Transverse colon (tissue), 4 donors: ENCODE measurements around the gene BRSK1.

Source experiments
- POLR2AphosphoS5 ChIP-seq, 3 donors: sonication (generic); formaldehyde crosslinking; IDR thresholded peaks; one replicate each; pipeline ENCODE4 v1.6.1; 2016; ENCODE audit warnings: antibody characterized with exemption in 3 of 3
- TF ChIP-seq, protein P1 (sequence below), 5 experiments: fragments of 200-600 bp in 3 of 5; fragments of 450-650 bp in 2 of 5; sonication (generic) in 3 of 5; IDR thresholded peaks; 1 replicate in 2 of 5; 2 replicates in 3 of 5; pipeline ENCODE4 v1.5.1; 2016 to 2017; ENCODE audit warnings: antibody characterized with exemption in 5 of 5, inconsistent platforms in 3 of 5, mild to moderate bottlenecking in 2 of 5, moderate library complexity in 1 of 5

DNA sequence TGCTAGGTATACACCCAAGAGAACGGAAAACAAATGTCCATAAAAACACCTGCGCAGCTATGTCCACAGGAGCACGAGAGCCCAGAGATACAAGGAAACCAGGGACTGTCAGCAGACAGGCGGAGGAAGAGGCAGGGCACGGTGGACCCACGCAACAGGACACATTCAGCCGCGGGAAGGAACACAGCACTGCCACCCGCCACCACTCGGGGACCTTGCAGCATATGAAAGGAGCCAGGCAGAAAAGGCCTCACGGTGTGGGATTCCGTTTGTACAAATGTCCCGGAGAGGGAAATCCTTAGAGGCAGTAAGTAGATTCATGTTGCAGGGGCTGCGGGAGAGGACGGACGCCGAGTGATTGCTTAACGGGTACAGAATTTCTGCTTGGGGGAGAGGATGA, 11.7 kb upstream of the BRSK1 start:
- no peak for TF ChIP-seq POLR2AphosphoS5 (IDR thresholded peaks at IDR 0.05)
- TF ChIP-seq, protein P1, sequence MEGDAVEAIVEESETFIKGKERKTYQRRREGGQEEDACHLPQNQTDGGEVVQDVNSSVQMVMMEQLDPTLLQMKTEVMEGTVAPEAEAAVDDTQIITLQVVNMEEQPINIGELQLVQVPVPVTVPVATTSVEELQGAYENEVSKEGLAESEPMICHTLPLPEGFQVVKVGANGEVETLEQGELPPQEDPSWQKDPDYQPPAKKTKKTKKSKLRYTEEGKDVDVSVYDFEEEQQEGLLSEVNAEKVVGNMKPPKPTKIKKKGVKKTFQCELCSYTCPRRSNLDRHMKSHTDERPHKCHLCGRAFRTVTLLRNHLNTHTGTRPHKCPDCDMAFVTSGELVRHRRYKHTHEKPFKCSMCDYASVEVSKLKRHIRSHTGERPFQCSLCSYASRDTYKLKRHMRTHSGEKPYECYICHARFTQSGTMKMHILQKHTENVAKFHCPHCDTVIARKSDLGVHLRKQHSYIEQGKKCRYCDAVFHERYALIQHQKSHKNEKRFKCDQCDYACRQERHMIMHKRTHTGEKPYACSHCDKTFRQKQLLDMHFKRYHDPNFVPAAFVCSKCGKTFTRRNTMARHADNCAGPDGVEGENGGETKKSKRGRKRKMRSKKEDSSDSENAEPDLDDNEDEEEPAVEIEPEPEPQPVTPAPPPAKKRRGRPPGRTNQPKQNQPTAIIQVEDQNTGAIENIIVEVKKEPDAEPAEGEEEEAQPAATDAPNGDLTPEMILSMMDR (IDR thresholded peaks at IDR 0.05): no peak
